Measurements from ENCODE around the gene ORM2. TPM values are rescaled to one million over a fixed set of nuclear protein-coding genes. Genes with fewer than 3 reads are reported as not detected.
"Not testable (repeated sequence)": the region's sequence is repeated elsewhere in the genome, so short reads cannot be mapped to it uniquely, and the experiment has no call there.

Gene ORM2
- total and polyA plus RNA-seq, 2 of the 4 experiments (the other 2 are of a cell fraction): not detected

GRCh38 chr9:114327749-114328148 lies 1.9 kb upstream of the ORM2 start:
- no peak for TF ChIP-seq MAZ (IDR thresholded peaks at IDR 0.05; ENCODE audit: borderline replicate concordance, low read depth, low read length)
- no peak for TF ChIP-seq MAFK (IDR thresholded peaks at IDR 0.05; ENCODE audit: low read depth, low read length)
- no peak for TF ChIP-seq RFX5 (IDR thresholded peaks at IDR 0.05; ENCODE audit: low read depth, low read length)
- TF ChIP-seq MXI1 (IDR thresholded peaks at IDR 0.05; ENCODE audit: borderline replicate concordance, low read depth, low read length): no peak
- TF ChIP-seq USF2 (IDR thresholded peaks at IDR 0.05; ENCODE audit: low read depth, low read length): no peak
- TF ChIP-seq SMC3 (IDR thresholded peaks at IDR 0.05; ENCODE audit: low read depth, low read length): no peak
- no peak for TF ChIP-seq CHD1 (IDR thresholded peaks at IDR 0.05; ENCODE audit: low read depth, low read length)
- no peak for TF ChIP-seq RCOR1 (IDR thresholded peaks at IDR 0.05; ENCODE audit: insufficient replicate concordance, low read length)
- no peak for TF ChIP-seq POLR2A (IDR thresholded peaks at IDR 0.05; ENCODE audit: low read depth, low read length)
- CTCF ChIA-PET: no interaction called here
- Histone ChIP-seq H4K5ac (ENCODE audit: low read depth, low read length) (no peak overlapping the region), H3K36me3 (ENCODE audit: control insufficient read depth, insufficient read depth, low read length) (no peaks in the 10 kb centered on the region), H2BK120ac (ENCODE audit: low read depth, low read length) (no peak overlapping the region), H3K4me2 (ENCODE audit: low read depth, low read length) (no peak overlapping the region), H3K23ac (ENCODE audit: low read depth, low read length) (no peak overlapping the region), H3K9me3 (ENCODE audit: control insufficient read depth, insufficient read depth, low read length) (no peaks in the 10 kb centered on the region), H4K20me1 (ENCODE audit: insufficient read depth, low read length) (no peaks in the 10 kb centered on the region), H2AK5ac (ENCODE audit: low read depth, low read length) (no peak overlapping the region; the same call in 1 of the 2 replicates), H2BK15ac (ENCODE audit: low read depth, low read length) (no peak overlapping the region), H3K4me1 (ENCODE audit: control insufficient read depth, insufficient read depth, low read length) (peaks cover 3% of the 10 kb centered on the region; the same call in 1 of the 2 replicates), H3K9me1 (ENCODE audit: insufficient read depth, low read length) (no peaks in the 10 kb centered on the region), H3K27me3 (ENCODE audit: control insufficient read depth, insufficient read depth, low read length) (0 out of 2 replicates have a peak, but pooled peaks cover 2% of the 10 kb centered on the region), H3K27ac (ENCODE audit: insufficient read depth, low read length) (no peak overlapping the region), H3K14ac (replicated peaks; ENCODE audit: low read depth, low read length) (no peak overlapping the region), H2BK20ac (ENCODE audit: low read depth, low read length) (no peak overlapping the region), H3K9ac (ENCODE audit: low read depth, low read length) (no peak overlapping the region), H3K56ac (ENCODE audit: extremely low read depth, insufficient read depth, low read length) (no peak overlapping the region), H4K8ac (ENCODE audit: low read depth in 2 of 2, low read length in 2 of 2) (no peak overlapping the region), H3K4ac (ENCODE audit: low read depth, low read length) (no peak overlapping the region), H4K91ac (ENCODE audit: insufficient read depth, low read depth, low read length) (no peak overlapping the region), H2AFZ (replicated peaks; ENCODE audit: low read length, poor library complexity) (no peak overlapping the region), H2AK9ac (replicated peaks; ENCODE audit: low read depth, low read length, poor library complexity) (no peak overlapping the region), H3K79me1 (ENCODE audit: low read depth in 1 of 2, low read length in 2 of 2) (no peaks in the 10 kb centered on the region), H2BK5ac (ENCODE audit: low read depth, low read length, poor library complexity, severe bottlenecking) (no peak overlapping the region), H3K18ac (ENCODE audit: low read depth, low read length) (no peak overlapping the region), H3K4me3 (ENCODE audit: insufficient read depth, low read depth, low read length) (no peak overlapping the region)
- POLR2A ChIA-PET (ENCODE audit: unreplicated experiment): no interaction called here
- BruUV-seq (replicated peaks): no TSS peak
- DNase-seq (no peak), ATAC-seq (ENCODE audit: low read depth) (no peak)
- dilution Hi-C loops (cut with HindIII; ENCODE audit: low sequenced_read_pairs, unreplicated experiment) (no loop called here), in situ Hi-C loops (cut with MboI; ENCODE audit: low sequenced_read_pairs) (no loop called here), intact Hi-C loops (cut with micrococcal nuclease) (no loop called here)
- WGBS, 2 experiments (ENCODE audit: extremely low coverage in 2 of 2, insufficient read length in 1 of 2): 83% methylated on average over 5 of the region's 8 CpGs; no CpG with 5 or more reads in 1 of the 2 experiments

- H3K14ac ChIP-seq (replicated peaks; ENCODE audit: low read depth, low read length); H3K18ac ChIP-seq (ENCODE audit: low read depth, low read length); H2BK120ac ChIP-seq (ENCODE audit: low read depth, low read length); H2BK5ac ChIP-seq (ENCODE audit: low read depth, low read length, poor library complexity, severe bottlenecking); BruUV-seq (replicated peaks); H3K9me3 ChIP-seq (ENCODE audit: control insufficient read depth, insufficient read depth, low read length); CTCF ChIA-PET; H3K56ac ChIP-seq (ENCODE audit: extremely low read depth, insufficient read depth, low read length); H3K27me3 ChIP-seq (ENCODE audit: control insufficient read depth, insufficient read depth, low read length); H3K4me2 ChIP-seq (ENCODE audit: low read depth, low read length); H2AFZ ChIP-seq (replicated peaks; ENCODE audit: low read length, poor library complexity); H4K91ac ChIP-seq (ENCODE audit: insufficient read depth, low read depth, low read length); intact Hi-C loops (cut with micrococcal nuclease); H3K4ac ChIP-seq (ENCODE audit: low read depth, low read length); DNase-seq; H2AK9ac ChIP-seq (replicated peaks; ENCODE audit: low read depth, low read length, poor library complexity); H2AK5ac ChIP-seq (ENCODE audit: low read depth, low read length); POLR2A ChIA-PET (ENCODE audit: unreplicated experiment); H2BK20ac ChIP-seq (ENCODE audit: low read depth, low read length); in situ Hi-C loops (cut with MboI; ENCODE audit: low sequenced_read_pairs); H3K36me3 ChIP-seq (ENCODE audit: control insufficient read depth, insufficient read depth, low read length); H3K79me1 ChIP-seq (ENCODE audit: low read depth in 1 of 2, low read length in 2 of 2); H3K4me3 ChIP-seq (ENCODE audit: insufficient read depth, low read depth, low read length); H3K27ac ChIP-seq (ENCODE audit: insufficient read depth, low read length); ATAC-seq (ENCODE audit: low read depth); H4K20me1 ChIP-seq (ENCODE audit: insufficient read depth, low read length); H3K23ac ChIP-seq (ENCODE audit: low read depth, low read length); H3K9me1 ChIP-seq (ENCODE audit: insufficient read depth, low read length); H3K9ac ChIP-seq (ENCODE audit: low read depth, low read length); H4K5ac ChIP-seq (ENCODE audit: low read depth, low read length); H3K4me1 ChIP-seq (ENCODE audit: control insufficient read depth, insufficient read depth, low read length); H4K8ac ChIP-seq (ENCODE audit: low read depth in 2 of 2, low read length in 2 of 2); H2BK15ac ChIP-seq (ENCODE audit: low read depth, low read length); dilution Hi-C loops (cut with HindIII; ENCODE audit: low sequenced_read_pairs, unreplicated experiment): not testable (repeated sequence)
- 90% methylated on average over 2 of the region's 10 CpGs; no CpG with 5 or more reads in 1 of the 2 experiments for WGBS, 2 experiments (ENCODE audit: extremely low coverage in 2 of 2, insufficient read length in 1 of 2)
These were observed 1.3 kb upstream of the ORM2 start for GRCh38 chr9:114328357-114328820.

Measured in IMR-90 (cell line).